ENCODE results near the gene STK33. TPM values are rescaled to one million over a fixed set of nuclear protein-coding genes. Genes with fewer than 3 reads are reported as not detected.
"Not testable (repeated sequence)": the region's sequence is repeated elsewhere in the genome, so short reads cannot be mapped to it uniquely, and the experiment has no call there.

The STK33 gene
- total and polyA plus RNA-seq, 2 donors (not counting 3 experiments of a cell fraction or from before 2014, with no cell fraction given): 0.63 to 3.4 TPM

DNA sequence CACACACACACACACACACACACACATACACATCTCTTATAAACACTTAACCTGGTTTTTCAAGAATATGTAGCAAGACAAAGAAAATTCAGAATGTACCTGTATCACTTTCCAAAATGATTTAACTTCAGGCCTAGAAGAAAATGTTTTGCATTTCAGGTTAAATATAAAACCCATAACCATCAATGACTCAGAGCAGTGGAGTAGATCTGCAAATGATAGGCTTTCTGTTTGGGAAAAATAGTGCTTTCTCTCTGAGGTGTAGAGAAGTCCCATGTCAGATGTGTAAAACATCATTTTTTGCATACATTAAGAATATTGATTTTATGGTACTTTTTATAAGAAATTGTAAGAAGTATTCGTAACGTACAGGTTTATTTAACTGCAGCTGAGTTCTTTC, 116.9 kb downstream of the STK33 start:
- POLR2A ChIA-PET: no interaction called here
- no peaks in the 10 kb centered on the region for H4K20me1 ChIP-seq (replicated peaks; ENCODE audit: control insufficient read depth, extremely low read depth, insufficient read depth, low read length)
- TF ChIP-seq MYC (IDR thresholded peaks at IDR 0.05; ENCODE audit: low read depth, low read length) (no peak), POLR2AphosphoS5 (IDR thresholded peaks at IDR 0.05; ENCODE audit: insufficient read depth, low read depth, low read length) (no peak), JUN (IDR thresholded peaks at IDR 0.05; ENCODE audit: borderline replicate concordance, insufficient read depth, insufficient read length, low read depth) (no peak), FOS (IDR thresholded peaks at IDR 0.05; ENCODE audit: borderline replicate concordance, insufficient read depth, low read length) (no peak), EZH2 (IDR thresholded peaks at IDR 0.05; ENCODE audit: borderline replicate concordance, low read depth, low read length, severe bottlenecking) (no peak), GATA2 (IDR thresholded peaks at IDR 0.05; ENCODE audit: insufficient read depth, insufficient read length, low read depth, low read length) (no peak), POLR2A (IDR thresholded peaks at IDR 0.05; ENCODE audit: low read depth, low read length) (no peak)
- TF ChIP-seq, protein P1, sequence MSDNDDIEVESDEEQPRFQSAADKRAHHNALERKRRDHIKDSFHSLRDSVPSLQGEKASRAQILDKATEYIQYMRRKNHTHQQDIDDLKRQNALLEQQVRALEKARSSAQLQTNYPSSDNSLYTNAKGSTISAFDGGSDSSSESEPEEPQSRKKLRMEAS (IDR thresholded peaks at IDR 0.05; ENCODE audit: insufficient read depth, insufficient read length): no peak
- TF ChIP-seq, protein P2, sequence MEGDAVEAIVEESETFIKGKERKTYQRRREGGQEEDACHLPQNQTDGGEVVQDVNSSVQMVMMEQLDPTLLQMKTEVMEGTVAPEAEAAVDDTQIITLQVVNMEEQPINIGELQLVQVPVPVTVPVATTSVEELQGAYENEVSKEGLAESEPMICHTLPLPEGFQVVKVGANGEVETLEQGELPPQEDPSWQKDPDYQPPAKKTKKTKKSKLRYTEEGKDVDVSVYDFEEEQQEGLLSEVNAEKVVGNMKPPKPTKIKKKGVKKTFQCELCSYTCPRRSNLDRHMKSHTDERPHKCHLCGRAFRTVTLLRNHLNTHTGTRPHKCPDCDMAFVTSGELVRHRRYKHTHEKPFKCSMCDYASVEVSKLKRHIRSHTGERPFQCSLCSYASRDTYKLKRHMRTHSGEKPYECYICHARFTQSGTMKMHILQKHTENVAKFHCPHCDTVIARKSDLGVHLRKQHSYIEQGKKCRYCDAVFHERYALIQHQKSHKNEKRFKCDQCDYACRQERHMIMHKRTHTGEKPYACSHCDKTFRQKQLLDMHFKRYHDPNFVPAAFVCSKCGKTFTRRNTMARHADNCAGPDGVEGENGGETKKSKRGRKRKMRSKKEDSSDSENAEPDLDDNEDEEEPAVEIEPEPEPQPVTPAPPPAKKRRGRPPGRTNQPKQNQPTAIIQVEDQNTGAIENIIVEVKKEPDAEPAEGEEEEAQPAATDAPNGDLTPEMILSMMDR (IDR thresholded peaks at IDR 0.05; ENCODE audit: extremely low read depth in 1 of 2, insufficient read depth in 1 of 2, low read depth in 1 of 2, low read length in 2 of 2): no peak
- DNase-seq (ENCODE audit: low read depth, low spot score): no peak
- no peak for FAIRE-seq
- H3K27me3 ChIP-seq (ENCODE audit: control insufficient read depth in 2 of 2, insufficient read depth in 2 of 2, low read length in 2 of 2): peaks cover 0 to 3% of the 10 kb centered on the region in 2 experiments
- H3K9me3 ChIP-seq (replicated peaks; ENCODE audit: control insufficient read depth, insufficient read depth, low read length): no peaks in the 10 kb centered on the region
- no peaks in the 10 kb centered on the region for H3K79me2 ChIP-seq (ENCODE audit: control insufficient read depth, insufficient read depth, low read length)
- CTCF ChIA-PET: no interaction called here
- H3K4me2 ChIP-seq (ENCODE audit: insufficient read depth, low read length): no peak overlapping the region
- H3K9me1 ChIP-seq (replicated peaks; ENCODE audit: control insufficient read depth, extremely low read depth, insufficient read depth, low read length): no peaks in the 10 kb centered on the region
- H3K4me1 ChIP-seq (ENCODE audit: control insufficient read depth, extremely low read depth, insufficient read depth, low read length): no peaks in the 10 kb centered on the region
- no peak overlapping the region for H3K9ac ChIP-seq (replicated peaks; ENCODE audit: extremely low read depth, insufficient read depth, low read length)
- H3K36me3 ChIP-seq (ENCODE audit: control insufficient read depth in 2 of 2, extremely low read depth in 1 of 2, insufficient read depth in 2 of 2, low read length in 2 of 2): no peaks in the 10 kb centered on the region
- intact Hi-C loops (cut with micrococcal nuclease) (loop anchor here (2.0 kb wide), 1 partner anchor 20 kb away; no protein-coding TSS in a partner anchor), dilution Hi-C loops (cut with MboI; ENCODE audit: extremely low pct_ligation_motif_present, low sequenced_read_pairs) (no loop called here)
- BruUV-seq (replicated peaks): no TSS peak
- no peak overlapping the region for H3K4me3 ChIP-seq (replicated peaks in 1 of 3; ENCODE audit: insufficient read depth in 1 of 3, low read depth in 1 of 3, low read length in 3 of 3)
- H3K27ac ChIP-seq (ENCODE audit: insufficient read depth, low read depth, low read length): no peak overlapping the region
- H2AFZ ChIP-seq (ENCODE audit: low read depth, low read length): no peak overlapping the region

DNA sequence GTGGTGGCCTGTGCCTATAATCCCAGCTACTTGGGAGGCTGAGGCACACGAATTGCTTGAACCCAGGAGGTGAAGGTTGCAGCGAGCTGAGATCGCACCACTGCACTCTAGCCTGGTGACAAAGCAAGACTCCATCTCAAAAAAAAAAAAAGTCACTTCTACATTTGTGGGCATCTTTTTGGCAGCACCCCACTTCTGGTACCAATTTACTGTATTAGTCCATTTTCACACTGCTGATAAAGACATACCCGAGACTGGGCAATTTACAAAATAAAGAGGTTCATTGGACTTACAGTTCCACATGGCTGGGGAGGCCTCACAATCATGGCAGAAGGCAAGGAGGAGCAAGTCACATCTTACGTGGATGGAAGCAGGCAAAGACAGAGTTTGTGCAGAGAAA, 126.2 kb downstream of the STK33 start:
- H3K27ac ChIP-seq (ENCODE audit: insufficient read depth, low read depth, low read length); H3K36me3 ChIP-seq (ENCODE audit: control insufficient read depth in 2 of 2, extremely low read depth in 1 of 2, insufficient read depth in 2 of 2, low read length in 2 of 2); H3K9me3 ChIP-seq (replicated peaks; ENCODE audit: control insufficient read depth, insufficient read depth, low read length); dilution Hi-C loops (cut with MboI; ENCODE audit: extremely low pct_ligation_motif_present, low sequenced_read_pairs); H3K4me1 ChIP-seq (ENCODE audit: control insufficient read depth, extremely low read depth, insufficient read depth, low read length); H4K20me1 ChIP-seq (replicated peaks; ENCODE audit: control insufficient read depth, extremely low read depth, insufficient read depth, low read length); DNase-seq (ENCODE audit: low read depth, low spot score); POLR2A ChIA-PET; H3K9me1 ChIP-seq (replicated peaks; ENCODE audit: control insufficient read depth, extremely low read depth, insufficient read depth, low read length); FAIRE-seq; H3K79me2 ChIP-seq (ENCODE audit: control insufficient read depth, insufficient read depth, low read length); intact Hi-C loops (cut with micrococcal nuclease); CTCF ChIA-PET; H3K27me3 ChIP-seq (ENCODE audit: control insufficient read depth in 2 of 2, insufficient read depth in 2 of 2, low read length in 2 of 2); BruUV-seq (replicated peaks); H3K9ac ChIP-seq (replicated peaks; ENCODE audit: extremely low read depth, insufficient read depth, low read length); H3K4me3 ChIP-seq (replicated peaks in 1 of 3; ENCODE audit: insufficient read depth in 1 of 3, low read depth in 1 of 3, low read length in 3 of 3); H3K4me2 ChIP-seq (ENCODE audit: insufficient read depth, low read length); H2AFZ ChIP-seq (ENCODE audit: low read depth, low read length): not testable (repeated sequence)

DNA sequence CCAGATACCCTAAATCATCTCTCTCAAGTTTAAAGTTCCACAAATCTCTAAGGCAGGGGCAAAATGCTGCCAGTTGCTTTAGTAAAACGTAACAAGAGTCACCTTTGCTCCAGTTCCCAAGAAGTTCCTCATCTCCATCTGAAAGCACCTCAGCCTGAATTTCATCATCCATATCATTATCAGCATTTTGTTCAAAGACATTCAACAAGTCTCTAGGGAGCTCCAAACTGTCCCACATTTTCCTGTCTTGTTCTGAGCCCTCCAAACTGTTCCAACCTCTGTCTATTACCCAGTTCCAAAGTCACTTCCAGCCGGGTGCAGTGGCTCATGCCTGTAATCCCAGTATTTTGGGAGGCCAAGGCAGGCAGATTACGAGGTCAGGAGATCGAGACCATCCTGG, 126.7 kb downstream of the STK33 start:
- H3K9me1 ChIP-seq (replicated peaks; ENCODE audit: control insufficient read depth, extremely low read depth, insufficient read depth, low read length); CTCF ChIA-PET; FAIRE-seq; H3K4me3 ChIP-seq (replicated peaks in 1 of 3; ENCODE audit: insufficient read depth in 1 of 3, low read depth in 1 of 3, low read length in 3 of 3); H3K9me3 ChIP-seq (replicated peaks; ENCODE audit: control insufficient read depth, insufficient read depth, low read length); H3K27me3 ChIP-seq (ENCODE audit: control insufficient read depth in 2 of 2, insufficient read depth in 2 of 2, low read length in 2 of 2); H3K36me3 ChIP-seq (ENCODE audit: control insufficient read depth in 2 of 2, extremely low read depth in 1 of 2, insufficient read depth in 2 of 2, low read length in 2 of 2); BruUV-seq (replicated peaks); intact Hi-C loops (cut with micrococcal nuclease); POLR2A ChIA-PET; H4K20me1 ChIP-seq (replicated peaks; ENCODE audit: control insufficient read depth, extremely low read depth, insufficient read depth, low read length); H3K4me2 ChIP-seq (ENCODE audit: insufficient read depth, low read length); dilution Hi-C loops (cut with MboI; ENCODE audit: extremely low pct_ligation_motif_present, low sequenced_read_pairs); H3K79me2 ChIP-seq (ENCODE audit: control insufficient read depth, insufficient read depth, low read length); H3K4me1 ChIP-seq (ENCODE audit: control insufficient read depth, extremely low read depth, insufficient read depth, low read length); H2AFZ ChIP-seq (ENCODE audit: low read depth, low read length); H3K9ac ChIP-seq (replicated peaks; ENCODE audit: extremely low read depth, insufficient read depth, low read length); DNase-seq (ENCODE audit: low read depth, low spot score); H3K27ac ChIP-seq (ENCODE audit: insufficient read depth, low read depth, low read length): not testable (repeated sequence)
